Mesendoderm (in vitro differentiated cells): ENCODE measurements around the gene ARF1.

ENCODE experiments used
- DNase-seq: peaks from one replicate; pipeline ENCODE4 v3.0.0; 2013
- H2AK5ac ChIP-seq: 2 replicates; pipeline ENCODE4 v1.6.1; 2013; ENCODE audit warnings: low read length, inconsistent platforms
- H2BK120ac ChIP-seq: 2 replicates; pipeline ENCODE4 v1.6.1; 2013; ENCODE audit warnings: low read depth, mild to moderate bottlenecking, low read length, moderate library complexity, mixed read lengths
- H2BK15ac ChIP-seq: replicated peaks from 2 replicates; pipeline ENCODE4 v1.6.1; 2013; ENCODE audit warnings: low read depth, mild to moderate bottlenecking, moderate library complexity
- H2BK5ac ChIP-seq: 2 replicates; pipeline ENCODE4 v1.6.1; 2013; ENCODE audit warnings: low read length, inconsistent platforms
- H3K18ac ChIP-seq: 2 replicates; pipeline ENCODE4 v1.6.1; 2013; ENCODE audit warnings: mild to moderate bottlenecking, low read length, mixed read lengths
- H3K23ac ChIP-seq: one replicate; pipeline ENCODE4 v1.6.1; 2013; ENCODE audit warnings: low read length
- H3K27ac ChIP-seq: 2 replicates; pipeline ENCODE4 v1.5.1; 2013; ENCODE audit warnings: low read depth, mild to moderate bottlenecking, inconsistent platforms, low read length, moderate library complexity
- H3K27me3 ChIP-seq: 2 replicates; pipeline ENCODE4 v1.6.1; 2013; ENCODE audit warnings: low read length, control low read depth, mild to moderate bottlenecking, inconsistent platforms; ENCODE audit not compliant: insufficient read depth, poor library complexity
- H3K36me3 ChIP-seq: 2 replicates; pipeline ENCODE4 v1.6.1; 2013; ENCODE audit warnings: low read length, inconsistent platforms; ENCODE audit not compliant: control insufficient read depth, insufficient read depth
- H3K4ac ChIP-seq: one replicate; pipeline ENCODE4 v1.6.1; 2013; ENCODE audit warnings: low read depth, mild to moderate bottlenecking, low read length, moderate library complexity
- H3K4me1 ChIP-seq: 2 replicates; pipeline ENCODE4 v1.6.1; 2013; ENCODE audit warnings: low read depth, low read length, inconsistent platforms; ENCODE audit not compliant: control insufficient read depth
- H3K4me2 ChIP-seq: 2 replicates; pipeline ENCODE4 v1.6.1; 2013; ENCODE audit warnings: low read length
- H3K4me3 ChIP-seq: 2 replicates; pipeline ENCODE4 v1.5.1; 2013; ENCODE audit warnings: mild to moderate bottlenecking, low read length
- H3K56ac ChIP-seq: one replicate; pipeline ENCODE4 v1.6.1; 2013; ENCODE audit warnings: low read length
- H3K79me1 ChIP-seq: 2 replicates; pipeline ENCODE4 v1.6.1; 2013; ENCODE audit warnings: low read length, inconsistent platforms
- H3K79me2 ChIP-seq: 2 replicates; pipeline ENCODE4 v1.6.1; 2013; ENCODE audit warnings: mild to moderate bottlenecking, low read length; ENCODE audit not compliant: control insufficient read depth, insufficient read depth
- H3K9ac ChIP-seq: 2 replicates; pipeline ENCODE4 v1.6.1; 2013; ENCODE audit warnings: low read length, inconsistent platforms
- H4K5ac ChIP-seq: one replicate; pipeline ENCODE4 v1.6.1; 2013; ENCODE audit warnings: low read length
- H4K8ac ChIP-seq: one replicate; pipeline ENCODE4 v1.6.1; 2013; ENCODE audit warnings: low read depth, mild to moderate bottlenecking, control low read depth, low read length, moderate library complexity
- WGBS: extraction: QIAGEN DNeasy Blood & Tissue Kit; methylation state at CpG from one replicate; pipeline ENCODE4 v1.1.7; 2013; ENCODE audit warnings: low lambda C conversion rate, missing lambda C conversion rate; ENCODE audit not compliant: insufficient coverage; ENCODE audit errors: extremely low coverage; 5-methylcytosine and 5-hydroxymethylcytosine counted together

The ARF1 gene

GRCh38 chr1:228090613-228091081 lies 8.1 kb downstream of the ARF1 start:
- Histone ChIP-seq H3K23ac (no peak overlapping the region), H2BK5ac (no peak overlapping the region), H3K4me3 (no peak overlapping the region), H2BK15ac (no peak overlapping the region), H3K27me3 (no peaks in the 10 kb centered on the region), H3K18ac (no peak overlapping the region), H3K36me3 (peaks cover 10% of the 10 kb centered on the region), H3K4me2 (no peak overlapping the region), H4K8ac (no peak overlapping the region), H3K4me1 (peaks cover 13% of the 10 kb centered on the region), H3K79me1 (peaks cover 6% of the 10 kb centered on the region), H3K9ac (no peak overlapping the region), H3K56ac (no peak overlapping the region), H2BK120ac (no peak overlapping the region), H3K4ac (no peak overlapping the region), H3K79me2 (peaks cover 100% of the 10 kb centered on the region), H2AK5ac (no peak overlapping the region), H4K5ac (no peak overlapping the region), H3K27ac (no peak overlapping the region)
- no CpG with 5 or more reads among the region's 2 CpGs for WGBS
- DNase-seq: no peak

- H3K4ac ChIP-seq: no peak overlapping the region
- H3K4me1 ChIP-seq: peaks cover 9% of the 10 kb centered on the region
- H2AK5ac ChIP-seq: no peak overlapping the region
- H3K18ac ChIP-seq: no peak overlapping the region
- H4K8ac ChIP-seq: no peak overlapping the region
- H3K79me1 ChIP-seq: peaks cover 5% of the 10 kb centered on the region
- no peaks in the 10 kb centered on the region for H3K27me3 ChIP-seq
- no peak overlapping the region for H3K56ac ChIP-seq
- WGBS: no CpG with 5 or more reads among the region's 4 CpGs
- no peak overlapping the region for H3K4me3 ChIP-seq
- H3K27ac ChIP-seq: no peak overlapping the region
- no peak overlapping the region for H2BK15ac ChIP-seq
- H3K79me2 ChIP-seq: peaks cover 100% of the 10 kb centered on the region
- H3K4me2 ChIP-seq: no peak overlapping the region
- no peak overlapping the region for H2BK5ac ChIP-seq
- peaks cover 10% of the 10 kb centered on the region for H3K36me3 ChIP-seq
- no peak overlapping the region for H2BK120ac ChIP-seq
- H3K9ac ChIP-seq: no peak overlapping the region
- no peak for DNase-seq
- no peak overlapping the region for H4K5ac ChIP-seq
- H3K23ac ChIP-seq: no peak overlapping the region
These were observed 8.6 kb downstream of the ARF1 start for GRCh38 chr1:228091084-228091483.

DNA sequence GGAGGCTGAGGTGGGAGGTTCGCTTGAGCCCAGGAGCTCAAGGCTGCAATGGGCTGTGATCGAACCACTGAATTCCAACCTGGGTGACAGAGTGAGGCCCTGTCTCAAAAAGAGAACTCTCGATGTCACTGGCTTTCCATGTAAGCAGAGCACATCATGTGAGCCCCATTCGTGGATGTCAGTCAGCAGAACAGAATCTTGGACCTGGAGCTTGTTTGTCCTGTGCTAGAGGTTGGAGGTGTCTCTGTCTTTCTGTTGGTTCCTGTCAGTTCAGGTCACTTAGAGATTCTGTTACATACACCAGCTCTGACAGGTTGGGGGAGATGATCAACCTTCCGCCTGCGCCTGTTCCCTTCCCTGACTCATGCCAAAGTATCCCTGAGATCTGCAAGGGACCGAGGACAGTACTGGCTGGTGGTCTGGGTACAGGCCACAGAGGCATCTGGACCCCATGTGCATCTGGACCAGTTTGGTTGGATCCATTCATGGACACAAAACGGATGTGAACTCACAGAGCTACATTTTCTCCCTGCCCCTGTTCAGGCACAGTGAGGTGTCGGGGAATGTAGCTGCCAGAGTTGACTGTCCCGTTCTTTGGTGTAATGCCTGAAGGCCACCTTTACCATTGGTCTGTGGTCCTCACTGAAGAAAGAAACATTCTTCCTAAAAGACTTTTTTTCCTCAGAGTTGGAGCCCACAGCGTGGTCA lies 10.0 kb downstream of the ARF1 start:
- Histone ChIP-seq H3K36me3 (peaks cover 12% of the 10 kb centered on the region), H3K18ac (no peak overlapping the region), H3K4me3 (no peak overlapping the region), H3K79me2 (peaks cover 100% of the 10 kb centered on the region), H4K5ac (no peak overlapping the region), H2BK5ac (no peak overlapping the region), H3K9ac (no peak overlapping the region), H2BK120ac (no peak overlapping the region), H2BK15ac (no peak overlapping the region), H3K4ac (no peak overlapping the region), H4K8ac (no peak overlapping the region), H3K56ac (no peak overlapping the region), H3K27ac (no peak overlapping the region), H2AK5ac (no peak overlapping the region), H3K4me2 (no peak overlapping the region), H3K79me1 (peaks cover 13% of the 10 kb centered on the region), H3K23ac (no peak overlapping the region), H3K4me1 (peaks cover 6% of the 10 kb centered on the region), H3K27me3 (no peaks in the 10 kb centered on the region)
- no peak for DNase-seq
- WGBS: no CpG with 5 or more reads among the region's 11 CpGs

- WGBS: no CpG with 5 or more reads among the region's 20 CpGs
- DNase-seq: no peak
These were observed 10.8 kb downstream of the ARF1 start for GRCh38 chr1:228093050-228093906.

DNA sequence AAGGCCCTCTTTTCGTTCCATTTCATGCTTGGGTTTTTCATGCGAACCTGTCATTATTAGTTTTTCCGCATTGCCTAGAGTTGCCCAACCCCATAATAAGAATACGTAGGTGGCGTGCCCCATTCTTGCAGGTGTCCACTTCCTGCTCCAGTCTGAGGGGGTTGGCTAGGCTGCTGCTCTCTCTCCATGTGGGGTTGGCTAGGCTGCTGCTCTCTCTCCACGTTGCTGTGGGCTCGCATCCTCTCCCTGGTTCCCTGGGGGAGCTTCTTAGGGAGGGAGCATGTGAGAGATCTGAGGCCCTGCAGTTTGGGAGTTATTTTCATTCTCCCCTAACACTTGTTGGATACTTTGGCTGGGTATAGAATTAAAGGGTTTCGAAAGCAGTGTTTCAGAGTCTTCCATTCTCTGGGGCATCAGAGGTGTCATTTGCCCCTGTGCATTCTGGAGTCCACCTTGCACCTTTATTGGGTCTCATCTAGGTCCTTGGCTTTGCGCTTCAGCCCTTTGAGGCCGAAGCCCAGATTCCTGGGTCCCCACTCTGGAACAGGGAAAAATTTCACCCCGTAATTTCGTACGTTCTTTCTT lies 12.0 kb downstream of the ARF1 start:
- Histone ChIP-seq H3K4ac (no peak overlapping the region), H2BK120ac (no peak overlapping the region), H3K9ac (no peak overlapping the region), H3K27ac (no peak overlapping the region), H3K36me3 (peaks cover 6% of the 10 kb centered on the region), H3K56ac (no peak overlapping the region), H3K18ac (no peak overlapping the region), H4K5ac (no peak overlapping the region), H3K4me2 (no peak overlapping the region), H4K8ac (no peak overlapping the region), H2AK5ac (no peak overlapping the region), H3K79me1 (peaks cover 15% of the 10 kb centered on the region), H3K79me2 (peaks cover 80% of the 10 kb centered on the region), H2BK5ac (no peak overlapping the region), H3K27me3 (no peaks in the 10 kb centered on the region), H3K23ac (no peak overlapping the region), H2BK15ac (no peak overlapping the region), H3K4me3 (no peak overlapping the region), H3K4me1 (no peaks in the 10 kb centered on the region)
- no CpG with 5 or more reads among the region's 13 CpGs for WGBS
- DNase-seq: no peak

More at GRCh38 chr1:228093050-228093906, 10.8 kb downstream of the ARF1 start:
- H3K9ac ChIP-seq: no peak overlapping the region
- no peak overlapping the region for H2BK15ac ChIP-seq
- no peak overlapping the region for H3K4me2 ChIP-seq
- H2AK5ac ChIP-seq: no peak overlapping the region
- H3K4me1 ChIP-seq: peaks cover 4% of the 10 kb centered on the region
- H3K23ac ChIP-seq: no peak overlapping the region
- peaks cover 9% of the 10 kb centered on the region for H3K36me3 ChIP-seq
- H4K8ac ChIP-seq: no peak overlapping the region
- H3K27me3 ChIP-seq: no peaks in the 10 kb centered on the region
- no peak overlapping the region for H4K5ac ChIP-seq
- no peak overlapping the region for H3K56ac ChIP-seq
- no peak overlapping the region for H2BK5ac ChIP-seq
- peaks cover 13% of the 10 kb centered on the region for H3K79me1 ChIP-seq
- H3K4ac ChIP-seq: no peak overlapping the region
- no peak overlapping the region for H2BK120ac ChIP-seq
- no peak overlapping the region for H3K27ac ChIP-seq
- H3K4me3 ChIP-seq: no peak overlapping the region
- peaks cover 92% of the 10 kb centered on the region for H3K79me2 ChIP-seq
- H3K18ac ChIP-seq: no peak overlapping the region
